Transverse colon (tissue), 4 donors: Measurements from ENCODE around the gene MRPL57.

ENCODE experiments used
- CTCF ChIP-seq, 5 experiments: fragments of 200-600 bp in 3 of 5; fragments of 450-650 bp in 2 of 5; sonication (generic) in 3 of 5; IDR thresholded peaks; 1 replicate in 2 of 5; 2 replicates in 3 of 5; pipeline ENCODE4 v1.5.1; 2016 to 2017; ENCODE audit warnings: antibody characterized with exemption in 5 of 5, inconsistent platforms in 3 of 5, mild to moderate bottlenecking in 2 of 5, moderate library complexity in 1 of 5
- POLR2AphosphoS5 ChIP-seq, 3 donors: sonication (generic); formaldehyde crosslinking; IDR thresholded peaks; one replicate each; pipeline ENCODE4 v1.6.1; 2016; ENCODE audit warnings: antibody characterized with exemption in 3 of 3

GRCh38 chr13:21176215-21176981 lies at the start of gene MRPL57, which contains the start of gene SKA3:
- TF ChIP-seq CTCF (IDR thresholded peaks at IDR 0.05) = peak in 4 of 5 experiments; percentile 17 to 62 (median 40)
- TF ChIP-seq POLR2AphosphoS5 (IDR thresholded peaks at IDR 0.05) = peak; percentile 97 to 98 (median 97)
